PC-9 (cell line): ENCODE data around the gene DSCAM. TPM values are rescaled to one million over a fixed set of nuclear protein-coding genes. Genes with fewer than 3 reads are reported as not detected.

Experiments
- BruUV-seq: library from RNA; stranded (reverse); fragments of 400-500 nt; replicated peaks from 2 replicates; lab custom pipeline; 2021; lab: Mats Ljungman, UMichigan
- CTCF ChIA-PET: fragments of 300-600 bp; sonication (Branson Sonifier 250); formaldehyde crosslinking; loops from one replicate; lab custom pipeline; 2022; ENCODE audit warnings: antibody characterized with exemption; lab: Charles Lee
- POLR2A ChIA-PET: fragments of 300-600 bp; sonication (Branson Sonifier 250); formaldehyde crosslinking; loops from one replicate; lab custom pipeline; 2022; ENCODE audit warnings: antibody characterized with exemption; ENCODE audit not compliant: unreplicated experiment; lab: Charles Lee
- DNase-seq, 2 experiments: peaks; one replicate each; pipeline versions ENCODE4 v3.0.0 to v3.0.0-alpha.2; 2015 to 2022; ENCODE audit warnings: mixed read lengths in 1 of 2
- H2AFZ ChIP-seq: fragments of 200-600 bp; sonication (generic); 2 replicates; pipeline ENCODE4 v1.8.1; 2017; ENCODE audit warnings: antibody characterized with exemption
- H3F3A ChIP-seq: fragments of 200-600 bp; sonication (generic); 2 replicates; pipeline ENCODE4 v1.8.1; 2017; ENCODE audit warnings: antibody characterized with exemption, mild to moderate bottlenecking, low read depth; ENCODE audit not compliant: insufficient read depth
- H3K27ac ChIP-seq: fragments of 200-600 bp; sonication (generic); 2 replicates; pipeline ENCODE4 v1.6.1; 2016; ENCODE audit warnings: mixed run types
- H3K27me3 ChIP-seq: fragments of 200-600 bp; sonication (generic); 2 replicates; pipeline ENCODE4 v1.6.1; 2016; ENCODE audit warnings: low read depth, mixed run types; ENCODE audit not compliant: insufficient read depth
- H3K36me3 ChIP-seq: fragments of 200-600 bp; sonication (generic); 2 replicates; pipeline ENCODE4 v1.6.1; 2016; ENCODE audit warnings: low read depth, mixed run types
- H3K4me1 ChIP-seq: fragments of 200-600 bp; sonication (generic); replicated peaks from 2 replicates; pipeline ENCODE4 v1.6.1; 2016; ENCODE audit warnings: mixed run types; ENCODE audit not compliant: insufficient read depth
- H3K4me2 ChIP-seq: fragments of 200-600 bp; sonication (generic); 2 replicates; pipeline ENCODE4 v1.6.1; 2017; ENCODE audit warnings: mixed run types
- H3K4me3 ChIP-seq: fragments of 200-600 bp; sonication (generic); 2 replicates; pipeline ENCODE4 v1.6.1; 2016; ENCODE audit warnings: mixed run types
- H3K79me2 ChIP-seq: fragments of 200-600 bp; sonication (generic); 2 replicates; pipeline ENCODE4 v1.6.1; 2017; ENCODE audit warnings: low read depth, mixed run types
- H3K9me2 ChIP-seq: fragments of 200-600 bp; sonication (generic); 2 replicates; pipeline ENCODE4 v1.8.1; 2017; ENCODE audit warnings: mild to moderate bottlenecking; ENCODE audit not compliant: insufficient read depth
- H3K9me3 ChIP-seq: fragments of 200-600 bp; sonication (generic); 2 replicates; pipeline ENCODE4 v1.8.1; 2016; ENCODE audit warnings: low read depth; ENCODE audit not compliant: insufficient read depth
- H4K20me1 ChIP-seq: fragments of 200-600 bp; sonication (generic); 2 replicates; pipeline ENCODE4 v1.8.1; 2017; ENCODE audit not compliant: insufficient read depth
- CTCF ChIP-seq: fragments of 200-600 bp; sonication (generic); conservative IDR thresholded peaks from 2 replicates; pipeline ENCODE4 v1.6.1; 2017; ENCODE audit warnings: mixed run types, antibody characterized with exemption, mild to moderate bottlenecking, moderate library complexity
- EZH2 ChIP-seq: fragments of 200-600 bp; sonication (generic); IDR thresholded peaks from 2 replicates; pipeline ENCODE4 v1.8.0; 2017; ENCODE audit warnings: antibody characterized with exemption, low read depth
- intact Hi-C: fragments of 100-400 bp; cut with micrococcal nuclease; formaldehyde crosslinking; loops from one replicate; pipeline ENCODE4 v1.10.0; 2022; ENCODE audit not compliant: unreplicated experiment
- total RNA-seq: library from RNA; stranded (reverse); gene quantifications from 2 replicates; pipeline ENCODE4 v1.2.3, GENCODE V29; 2021

DSCAM gene
- total RNA-seq, 1 experiment from 2014 or later: not detected

GRCh38 chr21:40853956-40854688 lies 7.2 kb upstream of the DSCAM start:
- Histone ChIP-seq H3K27ac (no peak overlapping the region), H3K27me3 (peaks cover 23% of the 10 kb centered on the region; the same call in 1 of the 2 replicates), H2AFZ (no peak overlapping the region), H3K4me3 (no peak overlapping the region), H3K9me3 (no peaks in the 10 kb centered on the region), H3K79me2 (no peaks in the 10 kb centered on the region), H3K4me2 (no peak overlapping the region), H3K36me3 (no peaks in the 10 kb centered on the region), H4K20me1 (no peaks in the 10 kb centered on the region), H3F3A (no peaks in the 10 kb centered on the region), H3K9me2 (no peaks in the 10 kb centered on the region), H3K4me1 (no peaks in the 10 kb centered on the region)
- ChIA-PET CTCF (no interaction called here), POLR2A (no interaction called here)
- DNase-seq: no peak
- no TSS peak for BruUV-seq
- TF ChIP-seq EZH2: no peak
- no peak for TF ChIP-seq CTCF
- intact Hi-C loops: no loop called here

- no peak for DNase-seq
- Histone ChIP-seq H2AFZ (no peak overlapping the region), H3K79me2 (no peaks in the 10 kb centered on the region), H4K20me1 (no peaks in the 10 kb centered on the region), H3F3A (no peaks in the 10 kb centered on the region), H3K4me2 (no peak overlapping the region), H3K27me3 (peaks cover 23% of the 10 kb centered on the region; the same call in 1 of the 2 replicates), H3K9me3 (no peaks in the 10 kb centered on the region), H3K27ac (no peak overlapping the region), H3K4me3 (no peak overlapping the region), H3K4me1 (no peaks in the 10 kb centered on the region), H3K36me3 (no peaks in the 10 kb centered on the region), H3K9me2 (no peaks in the 10 kb centered on the region)
- ChIA-PET POLR2A (no interaction called here), CTCF (no interaction called here)
- no TSS peak for BruUV-seq
- intact Hi-C loops: no loop called here
- no peak for TF ChIP-seq CTCF
Observed at GRCh38 chr21:40852563-40852962, 5.6 kb upstream of the DSCAM start.

- Histone ChIP-seq H3K4me3 (no peak overlapping the region), H3K4me2 (no peak overlapping the region), H3K27ac (no peak overlapping the region), H3K36me3 (no peaks in the 10 kb centered on the region), H3K27me3 (peaks cover 23% of the 10 kb centered on the region; the same call in 1 of the 2 replicates), H4K20me1 (no peaks in the 10 kb centered on the region), H3K9me2 (no peaks in the 10 kb centered on the region), H3K4me1 (no peaks in the 10 kb centered on the region), H3F3A (no peaks in the 10 kb centered on the region), H2AFZ (no peak overlapping the region), H3K9me3 (no peaks in the 10 kb centered on the region), H3K79me2 (no peaks in the 10 kb centered on the region)
- BruUV-seq: no TSS peak
- intact Hi-C loops: no loop called here
- ChIA-PET CTCF (no interaction called here), POLR2A (no interaction called here)
- TF ChIP-seq CTCF: no peak
- no peak for TF ChIP-seq EZH2
- DNase-seq: no peak
Observed at GRCh38 chr21:40851749-40852148, 4.8 kb upstream of the DSCAM start.
